Measurements from ENCODE around the gene PTPRN2. TPM values are rescaled to one million over a fixed set of nuclear protein-coding genes. Genes with fewer than 3 reads are reported as not detected.

Gene PTPRN2
- total RNA-seq, 1 donor from 2014 or later, result 1.8 TPM

DNA sequence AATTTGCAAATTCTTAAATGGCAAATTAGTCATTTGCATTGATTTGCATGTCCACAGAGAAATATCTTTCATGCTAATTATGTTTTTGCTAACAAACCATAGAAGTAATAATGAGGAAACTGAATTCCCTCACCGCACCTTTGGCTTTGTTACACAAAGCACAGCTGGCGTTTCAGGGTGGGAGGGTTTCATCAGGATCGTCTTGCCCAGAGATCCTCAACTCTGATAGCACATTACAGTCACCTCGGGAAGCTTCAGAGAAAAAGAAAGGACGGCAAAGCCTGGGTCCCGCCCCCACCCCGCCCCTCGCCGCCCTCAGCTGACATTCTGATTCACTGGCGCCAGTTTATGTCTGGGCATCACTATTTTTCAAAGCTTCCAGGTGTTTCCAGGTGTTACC, 119.4 kb downstream of the PTPRN2 start:
- Mint-ChIP-seq H3K36me3 (ENCODE audit: low read depth) (no peaks in the 10 kb centered on the region), H3K9me3 (peaks cover 7% of the 10 kb centered on the region), H3K27me3 (peaks cover 8% of the 10 kb centered on the region), H3K27ac (no peak overlapping the region), H3K4me3 (no peak overlapping the region), H3K4me1 (no peaks in the 10 kb centered on the region)
- intact Hi-C loops (cut with micrococcal nuclease), result no loop called here
- TF ChIP-seq, protein P1, sequence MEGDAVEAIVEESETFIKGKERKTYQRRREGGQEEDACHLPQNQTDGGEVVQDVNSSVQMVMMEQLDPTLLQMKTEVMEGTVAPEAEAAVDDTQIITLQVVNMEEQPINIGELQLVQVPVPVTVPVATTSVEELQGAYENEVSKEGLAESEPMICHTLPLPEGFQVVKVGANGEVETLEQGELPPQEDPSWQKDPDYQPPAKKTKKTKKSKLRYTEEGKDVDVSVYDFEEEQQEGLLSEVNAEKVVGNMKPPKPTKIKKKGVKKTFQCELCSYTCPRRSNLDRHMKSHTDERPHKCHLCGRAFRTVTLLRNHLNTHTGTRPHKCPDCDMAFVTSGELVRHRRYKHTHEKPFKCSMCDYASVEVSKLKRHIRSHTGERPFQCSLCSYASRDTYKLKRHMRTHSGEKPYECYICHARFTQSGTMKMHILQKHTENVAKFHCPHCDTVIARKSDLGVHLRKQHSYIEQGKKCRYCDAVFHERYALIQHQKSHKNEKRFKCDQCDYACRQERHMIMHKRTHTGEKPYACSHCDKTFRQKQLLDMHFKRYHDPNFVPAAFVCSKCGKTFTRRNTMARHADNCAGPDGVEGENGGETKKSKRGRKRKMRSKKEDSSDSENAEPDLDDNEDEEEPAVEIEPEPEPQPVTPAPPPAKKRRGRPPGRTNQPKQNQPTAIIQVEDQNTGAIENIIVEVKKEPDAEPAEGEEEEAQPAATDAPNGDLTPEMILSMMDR (IDR thresholded peaks at IDR 0.05), result no peak
- no peak for ATAC-seq (ENCODE audit: low read depth)
- ChIA-PET POLR2A (no interaction called here), CTCF (no interaction called here)
- DNase-seq, result no peak

DNA sequence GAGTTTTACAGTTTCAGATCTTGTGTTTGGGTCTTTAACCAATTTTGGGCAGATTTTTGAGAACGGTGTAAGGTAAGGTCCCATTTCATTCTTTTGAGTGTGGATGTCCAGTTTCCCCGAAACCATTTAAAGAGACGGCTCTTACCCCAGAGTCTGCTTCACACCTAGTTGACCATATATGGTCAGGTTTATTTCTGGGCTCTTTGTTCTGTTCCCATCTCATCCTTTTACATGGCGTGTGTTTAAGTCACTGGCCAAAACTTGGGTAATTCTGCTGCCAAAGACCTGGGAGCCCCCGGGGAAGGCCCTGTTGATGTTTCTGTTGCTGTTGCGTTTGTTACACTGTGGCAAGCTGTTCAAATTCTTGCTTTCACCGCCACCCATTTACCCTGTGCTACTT, 120.1 kb downstream of the PTPRN2 start:
- DNase-seq (no peak), ATAC-seq (ENCODE audit: low read depth) (no peak)
- ChIA-PET CTCF (no interaction called here), POLR2A (no interaction called here)
- Mint-ChIP-seq H3K4me3 (no peak overlapping the region), H3K27ac (no peak overlapping the region), H3K36me3 (ENCODE audit: low read depth) (no peaks in the 10 kb centered on the region), H3K27me3 (peaks cover 8% of the 10 kb centered on the region), H3K4me1 (no peaks in the 10 kb centered on the region), H3K9me3 (peaks cover 8% of the 10 kb centered on the region)
- TF ChIP-seq, protein P1 (IDR thresholded peaks at IDR 0.05), result no peak
- intact Hi-C loops (cut with micrococcal nuclease), result no loop called here

DNA sequence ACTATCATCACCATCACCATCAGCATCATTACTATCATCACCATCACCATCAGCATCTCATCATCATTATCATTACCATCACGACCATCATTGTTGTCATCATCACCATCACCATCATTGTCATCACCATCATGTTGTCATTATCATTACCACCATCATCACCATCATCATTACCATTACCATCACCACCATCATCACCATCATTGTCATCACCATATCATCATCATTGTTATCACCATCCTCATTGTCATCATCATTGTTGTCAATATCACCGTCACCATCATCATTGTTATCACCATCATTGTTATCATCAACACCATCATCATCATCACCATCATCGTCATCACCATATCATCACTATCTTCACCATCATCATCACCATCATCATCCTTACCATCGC, 124.3 kb downstream of the PTPRN2 start:
- Mint-ChIP-seq H3K36me3 (ENCODE audit: low read depth) (no peaks in the 10 kb centered on the region), H3K4me3 (no peak overlapping the region)

DNA sequence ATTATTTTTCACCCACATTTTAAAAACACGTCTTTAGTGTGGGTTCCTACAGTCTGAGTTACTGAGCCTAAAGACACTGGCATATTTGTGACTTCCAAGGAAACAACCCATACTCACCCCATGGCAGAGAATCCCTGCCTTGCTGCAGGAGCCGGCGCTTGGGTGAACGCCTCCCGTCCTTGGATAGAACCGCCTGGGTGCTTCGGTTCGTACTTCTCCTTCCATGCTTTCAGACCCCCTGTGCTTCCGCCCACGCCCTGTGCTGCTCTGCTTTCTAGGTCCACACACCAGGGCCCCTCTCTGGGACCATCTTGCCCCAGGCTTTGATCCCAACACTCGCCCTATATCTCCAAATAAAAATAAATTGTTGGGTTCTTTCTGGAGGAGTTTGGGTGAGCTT, 125.8 kb downstream of the PTPRN2 start:
- no peaks in the 10 kb centered on the region for H3K4me1 Mint-ChIP-seq
- H3K27ac Mint-ChIP-seq, result no peak overlapping the region
- ATAC-seq (ENCODE audit: low read depth) (no peak), DNase-seq (no peak)
- no peak overlapping the region for H3K4me3 Mint-ChIP-seq
- POLR2A ChIA-PET, result no interaction called here
- H3K9me3 Mint-ChIP-seq, result peaks cover 8% of the 10 kb centered on the region
- H3K27me3 Mint-ChIP-seq, result no peaks in the 10 kb centered on the region
- intact Hi-C loops (cut with micrococcal nuclease), result no loop called here
- no peaks in the 10 kb centered on the region for H3K36me3 Mint-ChIP-seq (ENCODE audit: low read depth)
- CTCF ChIA-PET, result no interaction called here
- TF ChIP-seq, protein P1 (IDR thresholded peaks at IDR 0.05), result no peak

More for the DNA sequence above, 124.3 kb downstream of the PTPRN2 start:
- ATAC-seq (ENCODE audit: low read depth) (no peak), DNase-seq (no peak)
- POLR2A ChIA-PET, result no interaction called here
- TF ChIP-seq, protein P1 (IDR thresholded peaks at IDR 0.05), result no peak
- CTCF ChIA-PET, result no interaction called here
- intact Hi-C loops (cut with micrococcal nuclease), result no loop called here
- Mint-ChIP-seq H3K4me1 (no peaks in the 10 kb centered on the region), H3K27ac (no peak overlapping the region), H3K27me3 (no peaks in the 10 kb centered on the region), H3K9me3 (peaks cover 8% of the 10 kb centered on the region)

DNA sequence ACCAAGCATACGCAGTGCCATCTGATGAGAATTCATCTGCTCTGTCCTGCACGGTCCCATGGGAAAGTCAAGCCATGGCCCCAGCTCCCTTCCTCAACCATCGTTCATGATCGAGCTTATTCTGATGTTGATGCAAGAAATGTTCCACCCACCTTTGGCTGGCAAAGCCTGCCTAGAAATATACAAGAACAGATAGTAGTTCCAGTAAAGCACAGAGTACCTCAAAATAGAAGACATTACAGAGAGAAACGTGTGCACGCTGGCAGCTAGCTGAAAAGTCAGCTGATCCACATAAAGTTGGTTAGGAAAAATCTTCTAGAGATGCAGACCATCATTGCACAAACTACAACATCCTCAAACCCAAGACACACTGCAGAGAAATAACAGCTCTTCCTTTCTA, 127.0 kb downstream of the PTPRN2 start:
- no peaks in the 10 kb centered on the region for H3K4me1 Mint-ChIP-seq
- ChIA-PET POLR2A (no interaction called here), CTCF (no interaction called here)
- peaks cover 8% of the 10 kb centered on the region for H3K9me3 Mint-ChIP-seq
- intact Hi-C loops (cut with micrococcal nuclease), result no loop called here
- H3K4me3 Mint-ChIP-seq, result no peak overlapping the region
- TF ChIP-seq, protein P1 (IDR thresholded peaks at IDR 0.05), result no peak
- ATAC-seq (ENCODE audit: low read depth), result no peak
- no peak overlapping the region for H3K27ac Mint-ChIP-seq
- H3K27me3 Mint-ChIP-seq, result no peaks in the 10 kb centered on the region
- DNase-seq, result no peak
- H3K36me3 Mint-ChIP-seq (ENCODE audit: low read depth), result no peaks in the 10 kb centered on the region
